Esophagus muscularis mucosa (tissue), 2 donors: Measurements from ENCODE around the gene SERINC5.

Experiments
- POLR2A ChIP-seq: fragments of 450-650 bp; IDR thresholded peaks from one replicate; pipeline ENCODE4 v1.6.1; 2017; ENCODE audit warnings: antibody characterized with exemption, moderate library complexity, mild to moderate bottlenecking, low read depth
- POLR2AphosphoS5 ChIP-seq, 2 donors: sonication (generic); formaldehyde crosslinking; IDR thresholded peaks; one replicate each; pipeline ENCODE4 v1.6.1; 2017; ENCODE audit warnings: antibody characterized with exemption in 2 of 2

DNA sequence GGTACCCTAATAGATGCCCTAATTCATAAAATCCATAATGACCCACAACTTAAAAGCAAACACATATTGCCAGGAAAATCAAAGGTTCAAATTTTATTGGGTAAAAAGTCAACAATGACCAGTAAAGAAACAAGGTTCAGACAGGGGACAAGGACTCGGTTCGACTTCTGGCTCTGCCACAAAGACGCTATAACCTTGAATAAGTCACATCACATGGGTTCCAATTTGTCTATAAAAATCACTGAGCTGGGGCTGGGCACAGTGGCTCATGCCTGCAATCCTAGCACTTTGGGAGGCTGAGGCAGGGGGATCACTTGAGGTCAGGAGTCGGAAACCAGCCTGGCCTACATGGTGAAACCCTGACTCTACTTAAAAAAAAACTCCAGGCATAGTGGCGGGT, 80.5 kb downstream of the SERINC5 start:
- TF ChIP-seq POLR2AphosphoS5 (IDR thresholded peaks at IDR 0.05) (no peak), POLR2A (no peak)
